GM13977 (cell line): ENCODE measurements around the gene ANKRD6.

Experiments
- DNase-seq: peaks from one replicate; pipeline ENCODE4 v3.0.0; 2012; ENCODE audit warnings: low spot score
- in situ Hi-C: fragments of 300-500 bp; cut with MboI; formaldehyde crosslinking; loops from one replicate; pipeline ENCODE4 v1.12.0; 2022; ENCODE audit warnings: low sequenced_read_pairs, low pct_unique_long_range_greater_than_20kb, mixed read lengths, inconsistent platforms; ENCODE audit not compliant: unreplicated experiment
- TF ChIP-seq, protein P1 (sequence below): IDR thresholded peaks from 2 replicates; pipeline ENCODE4 v1.5.1; 2012; ENCODE audit warnings: mild to moderate bottlenecking, control low read depth; ENCODE audit not compliant: insufficient read depth; ENCODE audit errors: extremely low read depth, missing control alignments

ANKRD6 gene

DNA sequence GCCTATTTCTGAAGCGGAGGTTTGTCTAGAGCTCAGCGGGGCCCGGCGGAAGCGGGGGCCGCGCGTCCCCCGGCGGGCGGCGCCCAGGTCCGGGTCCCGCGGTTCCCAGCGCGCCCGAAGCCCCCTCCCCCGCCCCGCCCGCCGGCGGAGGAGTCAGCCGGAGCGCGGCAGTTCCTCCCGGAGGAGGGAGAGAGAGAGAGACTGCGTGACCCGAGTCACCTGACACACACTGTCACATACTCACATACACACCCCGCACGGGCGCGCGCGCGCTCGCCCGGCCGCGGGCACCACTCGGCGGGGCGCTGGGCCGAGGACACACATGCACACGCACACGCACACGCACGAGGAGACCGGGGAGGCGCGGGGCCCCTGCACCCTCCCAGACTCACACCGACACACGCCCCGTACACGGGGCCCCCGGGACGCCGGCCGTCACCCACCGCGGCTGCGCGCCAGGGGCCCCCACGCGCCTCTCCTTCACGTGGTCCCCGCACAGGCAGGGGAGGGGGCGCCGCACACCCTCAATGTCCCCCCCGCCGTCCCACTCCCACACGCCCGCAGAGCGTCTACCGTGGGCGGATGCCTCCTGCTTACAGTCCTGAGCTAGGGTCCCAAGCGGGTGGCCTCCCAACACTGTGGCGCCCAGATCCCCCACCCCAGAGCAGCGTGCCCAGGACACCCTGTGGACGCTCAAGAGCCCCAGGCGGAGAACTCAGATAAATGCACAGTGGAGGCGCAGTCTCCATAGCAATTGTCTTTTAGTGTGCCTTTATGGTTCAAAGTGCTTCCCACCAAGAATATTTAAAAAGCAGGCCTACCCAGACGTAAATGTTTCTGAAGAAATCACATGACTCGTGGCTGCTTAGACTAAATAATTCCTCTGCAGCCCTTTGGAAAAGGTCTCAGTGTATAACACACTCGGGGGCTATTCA is 20.6 kb upstream of the ANKRD6 start, which contains the start of gene RRAGD:
TSS of gene RRAGD (minus strand) at position 203 of the 935 bp plus-strand sequence. CDS start 280 bp downstream, outside the sequence.
- peak; percentile 88 for DNase-seq
- in situ Hi-C loops, result no loop called here
- TF ChIP-seq, protein P1, sequence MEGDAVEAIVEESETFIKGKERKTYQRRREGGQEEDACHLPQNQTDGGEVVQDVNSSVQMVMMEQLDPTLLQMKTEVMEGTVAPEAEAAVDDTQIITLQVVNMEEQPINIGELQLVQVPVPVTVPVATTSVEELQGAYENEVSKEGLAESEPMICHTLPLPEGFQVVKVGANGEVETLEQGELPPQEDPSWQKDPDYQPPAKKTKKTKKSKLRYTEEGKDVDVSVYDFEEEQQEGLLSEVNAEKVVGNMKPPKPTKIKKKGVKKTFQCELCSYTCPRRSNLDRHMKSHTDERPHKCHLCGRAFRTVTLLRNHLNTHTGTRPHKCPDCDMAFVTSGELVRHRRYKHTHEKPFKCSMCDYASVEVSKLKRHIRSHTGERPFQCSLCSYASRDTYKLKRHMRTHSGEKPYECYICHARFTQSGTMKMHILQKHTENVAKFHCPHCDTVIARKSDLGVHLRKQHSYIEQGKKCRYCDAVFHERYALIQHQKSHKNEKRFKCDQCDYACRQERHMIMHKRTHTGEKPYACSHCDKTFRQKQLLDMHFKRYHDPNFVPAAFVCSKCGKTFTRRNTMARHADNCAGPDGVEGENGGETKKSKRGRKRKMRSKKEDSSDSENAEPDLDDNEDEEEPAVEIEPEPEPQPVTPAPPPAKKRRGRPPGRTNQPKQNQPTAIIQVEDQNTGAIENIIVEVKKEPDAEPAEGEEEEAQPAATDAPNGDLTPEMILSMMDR, result no peak

DNA sequence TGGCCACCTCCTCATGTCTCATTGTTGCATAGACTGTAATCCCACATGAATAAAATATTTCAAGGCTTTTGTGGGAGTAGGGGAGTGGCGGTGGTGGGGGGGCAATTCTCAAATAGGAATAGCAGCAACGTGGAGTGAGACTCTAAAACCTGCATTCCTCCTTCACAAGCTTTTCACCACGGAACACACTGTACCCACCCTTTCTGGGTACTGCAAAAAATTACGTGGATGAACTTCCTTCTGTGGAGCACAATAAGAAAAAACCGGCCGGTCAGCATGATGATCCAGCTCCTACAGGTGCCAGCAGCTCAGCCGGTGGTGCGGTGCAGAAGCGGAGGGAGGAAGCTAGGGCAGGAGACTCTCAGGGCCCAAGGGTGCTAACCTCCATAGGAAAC is 19.9 kb upstream of the ANKRD6 start:
- DNase-seq, result no peak
- in situ Hi-C loops, result no loop called here
- TF ChIP-seq, protein P1, result no peak

DNA sequence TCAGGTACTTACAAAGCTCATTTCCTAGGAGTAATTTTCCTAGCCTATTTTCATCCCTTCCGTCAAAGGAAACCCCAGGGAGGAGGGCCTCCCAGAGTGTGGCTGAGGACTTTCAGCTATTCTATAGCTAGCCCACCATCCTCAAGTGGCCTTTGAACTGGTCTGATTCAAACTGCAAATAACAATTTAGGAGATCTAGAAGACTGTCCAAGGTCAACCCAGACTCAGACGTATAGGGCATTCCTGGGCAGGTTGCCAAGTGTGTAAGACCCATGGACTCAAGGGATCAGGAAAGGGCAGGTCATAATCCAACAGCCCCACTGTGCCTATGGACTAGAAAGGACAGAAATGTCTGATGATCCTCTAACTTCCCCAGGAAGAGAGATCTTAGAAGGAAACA is 18.7 kb upstream of the ANKRD6 start:
- in situ Hi-C loops, result no loop called here
- no peak for DNase-seq

DNA sequence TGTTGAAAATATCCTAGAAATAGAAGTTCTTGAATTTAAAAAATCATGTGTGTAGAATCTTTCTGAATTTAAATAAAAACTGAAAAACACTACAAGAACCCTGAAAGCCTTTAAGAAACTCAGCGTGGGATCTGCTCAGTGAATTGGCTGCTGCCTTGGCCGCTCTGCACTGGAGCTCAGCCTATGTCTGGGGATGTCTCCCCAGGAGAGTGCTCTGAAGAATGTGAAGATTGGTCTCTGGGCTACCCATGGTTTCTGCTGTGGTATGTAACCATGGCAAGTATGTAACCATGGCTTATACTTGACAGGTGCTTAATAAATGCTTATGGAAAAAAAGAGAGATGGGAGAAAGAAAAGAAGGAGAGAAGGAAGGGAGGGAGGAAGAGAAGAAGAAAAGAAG is 17.8 kb upstream of the ANKRD6 start:
- TF ChIP-seq, protein P1, result no peak
- DNase-seq, result no peak
- in situ Hi-C loops, result no loop called here

More for the DNA sequence above, 18.7 kb upstream of the ANKRD6 start:
- TF ChIP-seq, protein P1, result no peak

DNA sequence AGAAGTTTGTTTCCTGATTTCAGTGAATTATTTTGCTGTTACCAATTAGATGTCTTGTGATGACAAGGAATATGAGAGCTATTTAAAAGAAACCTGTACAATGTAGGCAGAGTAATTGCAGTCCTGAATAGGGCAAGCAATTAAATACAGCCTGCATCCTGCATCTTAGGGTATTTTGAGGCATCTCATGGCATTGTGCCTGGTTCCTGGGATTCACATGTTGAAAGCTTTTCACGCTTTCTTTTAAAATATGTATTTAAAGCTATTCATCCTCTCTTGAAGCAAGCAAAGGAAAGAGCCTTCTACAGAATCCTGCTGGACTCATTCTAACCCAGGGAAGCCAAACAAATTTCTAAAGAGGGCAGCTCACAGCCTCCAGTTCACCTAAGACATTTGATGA is 16.2 kb upstream of the ANKRD6 start:
- no peak for DNase-seq
- in situ Hi-C loops, result no loop called here
- TF ChIP-seq, protein P1, result no peak

DNA sequence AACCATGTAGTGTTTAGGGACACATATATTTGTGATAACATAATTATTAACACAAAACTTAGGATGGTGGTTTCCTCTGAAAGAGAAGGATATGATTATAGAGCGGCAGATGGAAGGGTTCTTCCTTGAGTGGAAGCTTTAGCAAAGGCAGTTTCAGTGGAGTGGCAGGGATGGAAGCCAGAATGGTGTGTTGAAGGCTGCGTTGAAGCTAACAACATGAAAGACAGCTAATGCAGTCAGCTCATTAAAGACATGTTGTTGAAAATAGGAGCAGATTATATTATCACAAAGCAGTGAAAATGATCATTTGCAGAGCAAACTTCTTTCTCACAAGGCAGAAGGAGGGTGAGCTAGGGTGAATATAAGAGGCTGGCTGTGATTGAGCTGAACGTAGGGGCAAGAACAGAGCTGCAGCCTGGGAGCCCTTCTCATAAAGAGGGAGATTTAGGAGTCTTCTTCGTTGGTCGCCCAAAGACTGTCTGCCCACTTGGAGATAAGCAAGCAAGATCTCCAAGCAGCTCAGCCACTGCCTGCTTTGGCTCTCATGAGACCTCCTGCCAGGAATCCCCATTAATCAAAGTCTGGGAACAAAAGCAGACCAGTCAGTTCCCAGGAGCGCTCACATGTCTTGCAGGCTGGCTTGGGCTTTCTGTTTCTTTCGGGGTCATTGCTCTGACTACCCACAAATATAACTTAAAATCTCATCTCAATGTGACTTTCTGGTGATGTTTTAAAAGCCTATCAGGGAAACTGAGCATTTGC is 2.6 kb upstream of the ANKRD6 start:
- TF ChIP-seq, protein P1, result no peak
- no peak for DNase-seq
- in situ Hi-C loops, result loop anchor here (10.0 kb wide), 1 partner anchor 174 kb away; no protein-coding TSS in a partner anchor
